A673 (cell line): ENCODE data around the gene MTX3. TPM values are rescaled to one million over a fixed set of nuclear protein-coding genes. Genes with fewer than 3 reads are reported as not detected.

Experiments
- BruUV-seq: library from RNA; stranded (reverse); fragments of 400-500 nt; replicated peaks from 2 replicates; lab custom pipeline; 2021; lab: Mats Ljungman, UMichigan
- CTCF ChIA-PET: fragments of 300-600 bp; sonication (Branson Sonifier 250); formaldehyde crosslinking; loops from one replicate; lab custom pipeline; 2022; ENCODE audit warnings: antibody characterized with exemption; lab: Charles Lee
- POLR2A ChIA-PET: fragments of 300-600 bp; sonication (Branson Sonifier 250); formaldehyde crosslinking; loops from one replicate; lab custom pipeline; 2022; ENCODE audit warnings: antibody characterized with exemption; ENCODE audit not compliant: low non-redundant PET; lab: Charles Lee
- DNase-seq: peaks from one replicate; pipeline ENCODE4 v3.0.0-alpha.2; 2015; ENCODE audit warnings: low spot score
- H3K27ac ChIP-seq: fragments of 200-600 bp; sonication (generic); 2 replicates; pipeline ENCODE4 v1.5.1; 2016; ENCODE audit warnings: mixed run types, low read depth, mild to moderate bottlenecking, mixed read lengths, antibody characterized with exemption, low read length; ENCODE audit not compliant: poor library complexity, severe bottlenecking
- H3K27me3 ChIP-seq: fragments of 200-600 bp; sonication (generic); replicated peaks from 2 replicates; pipeline ENCODE4 v1.6.1; 2017; ENCODE audit warnings: mixed run types, low read depth, mild to moderate bottlenecking, mixed read lengths, antibody characterized with exemption, low read length; ENCODE audit not compliant: insufficient read depth, poor library complexity
- H3K36me3 ChIP-seq: fragments of 200-600 bp; sonication (generic); 2 replicates; pipeline ENCODE4 v1.6.1; 2016; ENCODE audit warnings: mixed run types, mild to moderate bottlenecking, mixed read lengths, antibody characterized with exemption, low read length; ENCODE audit not compliant: insufficient read depth, poor library complexity, severe bottlenecking
- H3K4me1 ChIP-seq: fragments of 200-600 bp; sonication (generic); 2 replicates; pipeline ENCODE4 v1.6.1; 2017; ENCODE audit warnings: mixed run types, mild to moderate bottlenecking, mixed read lengths, antibody characterized with exemption, low read length; ENCODE audit not compliant: insufficient read depth, poor library complexity, severe bottlenecking
- H3K4me3 ChIP-seq: fragments of 200-600 bp; sonication (generic); 2 replicates; pipeline ENCODE4 v1.5.1; 2016; ENCODE audit warnings: low read depth, mixed run types, mild to moderate bottlenecking, mixed read lengths, low read length; ENCODE audit not compliant: poor library complexity, severe bottlenecking
- H3K9me3 ChIP-seq: fragments of 200-600 bp; sonication (generic); 2 replicates; pipeline ENCODE4 v1.6.1; 2016; ENCODE audit warnings: mixed run types, low read depth, mild to moderate bottlenecking, mixed read lengths, antibody characterized with exemption, low read length; ENCODE audit not compliant: poor library complexity, severe bottlenecking
- CTCF ChIP-seq: fragments of 300-800, 200-600 bp; sonication (generic); conservative IDR thresholded peaks from 2 replicates; pipeline ENCODE4 v1.5.1; 2017; ENCODE audit warnings: low read depth, mild to moderate bottlenecking, antibody characterized with exemption, low read length, moderate library complexity, mixed read lengths
- EZH2 ChIP-seq: fragments of 200-600 bp; sonication (generic); IDR thresholded peaks from 2 replicates; pipeline ENCODE4 v1.6.1; 2017; ENCODE audit warnings: borderline replicate concordance, low read depth, mild to moderate bottlenecking, mixed read lengths, antibody characterized with exemption, low read length; ENCODE audit not compliant: poor library complexity, severe bottlenecking
- intact Hi-C: fragments of 100-400 bp; cut with micrococcal nuclease; formaldehyde crosslinking; loops from one replicate; pipeline ENCODE4 v1.10.0; 2022; ENCODE audit not compliant: unreplicated experiment
- total RNA-seq: library from RNA; stranded (reverse); gene quantifications from 2 replicates; pipeline ENCODE4 v1.2.3, GENCODE V29; 2021

The MTX3 gene
- total RNA-seq, 1 experiment from 2014 or later: 28.1 TPM

- CTCF ChIA-PET: no interaction called here
- no peak for DNase-seq
- H3K27me3 ChIP-seq: peaks cover 8% of the 10 kb centered on the region
- no peaks in the 10 kb centered on the region for H3K36me3 ChIP-seq
- H3K9me3 ChIP-seq: no peaks in the 10 kb centered on the region
- intact Hi-C loops: no loop called here
- no peaks in the 10 kb centered on the region for H3K4me1 ChIP-seq
- BruUV-seq: no TSS peak
- no peak overlapping the region for H3K4me3 ChIP-seq
- POLR2A ChIA-PET: no interaction called here
- H3K27ac ChIP-seq: no peak overlapping the region
- TF ChIP-seq CTCF: no peak
- no peak for TF ChIP-seq EZH2
These were observed 27.6 kb downstream of the MTX3 start for GRCh38 chr5:79963261-79964061.

- Histone ChIP-seq H3K4me3 (no peak overlapping the region), H3K36me3 (no peaks in the 10 kb centered on the region), H3K27ac (no peak overlapping the region), H3K27me3 (peaks cover 8% of the 10 kb centered on the region), H3K9me3 (no peaks in the 10 kb centered on the region), H3K4me1 (no peaks in the 10 kb centered on the region)
- ChIA-PET POLR2A (no interaction called here), CTCF (no interaction called here)
- DNase-seq: no peak
- intact Hi-C loops: no loop called here
- TF ChIP-seq EZH2 (no peak), CTCF (no peak)
- no TSS peak for BruUV-seq
These were observed 28.4 kb downstream of the MTX3 start for GRCh38 chr5:79962575-79963222.

- Histone ChIP-seq H3K36me3 (no peaks in the 10 kb centered on the region), H3K27ac (no peak overlapping the region), H3K4me3 (no peak overlapping the region), H3K9me3 (no peaks in the 10 kb centered on the region), H3K4me1 (no peaks in the 10 kb centered on the region), H3K27me3 (peaks cover 5% of the 10 kb centered on the region)
- CTCF ChIA-PET: no interaction called here
- no peak for TF ChIP-seq EZH2
- no peak for TF ChIP-seq CTCF
- POLR2A ChIA-PET: no interaction called here
- intact Hi-C loops: no loop called here
- no TSS peak for BruUV-seq
- DNase-seq: no peak
These were observed 29.1 kb downstream of the MTX3 start for GRCh38 chr5:79961716-79962574.
